Endothelial cell (in vitro differentiated cells): ENCODE measurements around the gene SLC19A1. TPM values are rescaled to one million over a fixed set of nuclear protein-coding genes. Genes with fewer than 3 reads are reported as not detected.

Experiments
- DNase-seq: peaks from one replicate; pipeline ENCODE4 v3.0.0; 2021; ENCODE audit warnings: low spot score
- H3K27ac Mint-ChIP-seq: one replicate; pipeline ENCODE4 v1.8.0; 2021; ENCODE audit warnings: mixed read lengths, inconsistent platforms; ENCODE audit not compliant: unreplicated experiment
- H3K27me3 Mint-ChIP-seq: one replicate; pipeline ENCODE4 v1.8.0; 2021; ENCODE audit warnings: mild to moderate bottlenecking, moderate library complexity, mixed read lengths, inconsistent platforms; ENCODE audit not compliant: unreplicated experiment
- H3K36me3 Mint-ChIP-seq: one replicate; pipeline ENCODE4 v1.8.0; 2021; ENCODE audit warnings: mild to moderate bottlenecking, low read depth, mixed read lengths, inconsistent platforms; ENCODE audit not compliant: unreplicated experiment
- H3K4me1 Mint-ChIP-seq: one replicate; pipeline ENCODE4 v1.8.0; 2021; ENCODE audit warnings: mild to moderate bottlenecking, mixed read lengths, inconsistent platforms; ENCODE audit not compliant: unreplicated experiment
- H3K4me3 Mint-ChIP-seq: one replicate; pipeline ENCODE4 v1.8.0; 2021; ENCODE audit warnings: mild to moderate bottlenecking, mixed read lengths, inconsistent platforms; ENCODE audit not compliant: unreplicated experiment
- H3K9me3 Mint-ChIP-seq: one replicate; pipeline ENCODE4 v1.8.0; 2021; ENCODE audit warnings: mixed read lengths, inconsistent platforms; ENCODE audit not compliant: unreplicated experiment
- CTCF ChIP-seq: fragments of 200-600 bp; sonication (generic); IDR thresholded peaks from one replicate; pipeline ENCODE4 v1.5.0; 2021; ENCODE audit warnings: antibody characterized with exemption; ENCODE audit not compliant: unreplicated experiment
- total RNA-seq: library from RNA; stranded (reverse); fragmentation: NEBNext Ultra II Directional; extraction: Animal tissue kit (Norgen Biotek cat#: 25700); gene quantifications from one replicate; pipeline ENCODE4 v1.2.1, GENCODE V29; 2021; ENCODE audit not compliant: unreplicated experiment

The SLC19A1 gene
- total RNA-seq, 1 donor from 2014 or later, result 27.1 TPM

- Mint-ChIP-seq H3K4me1 (peaks cover 2% of the 10 kb centered on the region), H3K4me3 (no peak overlapping the region), H3K27me3 (peaks cover 5% of the 10 kb centered on the region), H3K36me3 (no peaks in the 10 kb centered on the region), H3K27ac (no peak overlapping the region), H3K9me3 (no peaks in the 10 kb centered on the region)
- TF ChIP-seq CTCF, result no peak
- DNase-seq, result no peak
Observed at GRCh38 chr21:45576838-45577737, 34.8 kb upstream of the SLC19A1 start.

GRCh38 chr21:45575993-45576837 is 34.0 kb upstream of the SLC19A1 start:
- peaks cover 2% of the 10 kb centered on the region for H3K4me1 Mint-ChIP-seq
- H3K27me3 Mint-ChIP-seq, result peaks cover 5% of the 10 kb centered on the region
- TF ChIP-seq CTCF, result no peak
- H3K27ac Mint-ChIP-seq, result no peak overlapping the region
- no peaks in the 10 kb centered on the region for H3K36me3 Mint-ChIP-seq
- H3K4me3 Mint-ChIP-seq, result no peak overlapping the region
- H3K9me3 Mint-ChIP-seq, result no peaks in the 10 kb centered on the region
- DNase-seq, result no peak

- Mint-ChIP-seq H3K4me1 (peaks cover 2% of the 10 kb centered on the region), H3K36me3 (no peaks in the 10 kb centered on the region), H3K4me3 (no peak overlapping the region), H3K27ac (no peak overlapping the region), H3K9me3 (no peaks in the 10 kb centered on the region), H3K27me3 (peaks cover 5% of the 10 kb centered on the region)
- DNase-seq, result no peak
- TF ChIP-seq CTCF, result no peak
Observed at GRCh38 chr21:45575304-45575992, 33.2 kb upstream of the SLC19A1 start.

- no peaks in the 10 kb centered on the region for H3K36me3 Mint-ChIP-seq
- no peak for TF ChIP-seq CTCF
- H3K4me1 Mint-ChIP-seq, result peaks cover 2% of the 10 kb centered on the region
- H3K27ac Mint-ChIP-seq, result no peak overlapping the region
- no peak overlapping the region for H3K4me3 Mint-ChIP-seq
- no peak for DNase-seq
- no peaks in the 10 kb centered on the region for H3K9me3 Mint-ChIP-seq
- H3K27me3 Mint-ChIP-seq, result peaks cover 5% of the 10 kb centered on the region
Observed at GRCh38 chr21:45574691-45575090, 32.5 kb upstream of the SLC19A1 start.
